PC-3 (cell line): ENCODE results near the gene MINK1.

ENCODE experiments used
- EZH2 ChIP-seq: fragments of 300-600 bp; sonication (generic); IDR thresholded peaks from one replicate; pipeline ENCODE4 v1.6.1; 2017; ENCODE audit warnings: antibody characterized with exemption, mild to moderate bottlenecking, low read length; ENCODE audit not compliant: unreplicated experiment
- EZH2phosphoT487 ChIP-seq: fragments of 300-600 bp; sonication (generic); IDR thresholded peaks from 2 replicates; pipeline ENCODE4 v1.6.1; 2018; ENCODE audit warnings: mild to moderate bottlenecking, antibody characterized with exemption, low read length, borderline replicate concordance
- TF ChIP-seq, protein P1 (sequence below): fragments of 300-600 bp; sonication (generic); conservative IDR thresholded peaks from 2 replicates; pipeline ENCODE4 v1.5.1; 2017; ENCODE audit warnings: antibody characterized with exemption, low read depth, mild to moderate bottlenecking, low read length

DNA sequence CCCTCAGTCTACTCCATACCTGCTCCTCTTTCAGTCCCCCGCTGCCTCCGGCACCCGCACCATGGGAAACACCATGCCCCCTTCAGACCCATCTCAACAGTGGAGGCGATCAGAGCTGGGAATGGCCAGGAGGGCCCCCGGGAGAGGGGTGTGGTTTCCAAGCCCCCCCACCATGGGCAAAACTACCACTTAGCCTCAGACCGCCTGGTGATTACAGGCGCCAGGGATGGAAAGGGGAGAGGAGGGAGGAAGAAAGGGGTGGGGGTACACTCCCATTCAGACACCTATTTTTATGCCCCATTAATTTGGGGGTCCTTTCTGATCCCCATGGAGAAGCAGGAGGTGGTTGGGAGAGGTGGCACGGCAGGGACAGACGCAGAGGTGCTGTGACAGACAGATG is 30.9 kb upstream of the MINK1 start, which contains the start of gene C17orf114:
- TF ChIP-seq, protein P1, sequence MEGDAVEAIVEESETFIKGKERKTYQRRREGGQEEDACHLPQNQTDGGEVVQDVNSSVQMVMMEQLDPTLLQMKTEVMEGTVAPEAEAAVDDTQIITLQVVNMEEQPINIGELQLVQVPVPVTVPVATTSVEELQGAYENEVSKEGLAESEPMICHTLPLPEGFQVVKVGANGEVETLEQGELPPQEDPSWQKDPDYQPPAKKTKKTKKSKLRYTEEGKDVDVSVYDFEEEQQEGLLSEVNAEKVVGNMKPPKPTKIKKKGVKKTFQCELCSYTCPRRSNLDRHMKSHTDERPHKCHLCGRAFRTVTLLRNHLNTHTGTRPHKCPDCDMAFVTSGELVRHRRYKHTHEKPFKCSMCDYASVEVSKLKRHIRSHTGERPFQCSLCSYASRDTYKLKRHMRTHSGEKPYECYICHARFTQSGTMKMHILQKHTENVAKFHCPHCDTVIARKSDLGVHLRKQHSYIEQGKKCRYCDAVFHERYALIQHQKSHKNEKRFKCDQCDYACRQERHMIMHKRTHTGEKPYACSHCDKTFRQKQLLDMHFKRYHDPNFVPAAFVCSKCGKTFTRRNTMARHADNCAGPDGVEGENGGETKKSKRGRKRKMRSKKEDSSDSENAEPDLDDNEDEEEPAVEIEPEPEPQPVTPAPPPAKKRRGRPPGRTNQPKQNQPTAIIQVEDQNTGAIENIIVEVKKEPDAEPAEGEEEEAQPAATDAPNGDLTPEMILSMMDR = no peak
- TF ChIP-seq EZH2phosphoT487 (no peak), EZH2 (no peak)
